ENCODE data around the gene RNF32.

RNF32 gene

GRCh38 chr7:156609010-156609877 lies 31.3 kb upstream of the RNF32 start:
- no peak for DNase-seq (ENCODE audit: low spot score)
- no peak for TF ChIP-seq CTCF (IDR thresholded peaks at IDR 0.05; ENCODE audit: extremely low read depth, missing control alignments)

- no peak for TF ChIP-seq CTCF (IDR thresholded peaks at IDR 0.05; ENCODE audit: extremely low read depth, missing control alignments)
- DNase-seq (ENCODE audit: low spot score): no peak
Measured at GRCh38 chr7:156610130-156610529, 30.4 kb upstream of the RNF32 start.

- no peak for DNase-seq (ENCODE audit: low spot score)
- TF ChIP-seq CTCF (IDR thresholded peaks at IDR 0.05; ENCODE audit: extremely low read depth, missing control alignments): no peak
Measured at GRCh38 chr7:156610601-156611000, 30.0 kb upstream of the RNF32 start.

GRCh38 chr7:156611014-156612010 lies 29.3 kb upstream of the RNF32 start:
- DNase-seq (ENCODE audit: low spot score): no peak
- TF ChIP-seq CTCF (IDR thresholded peaks at IDR 0.05; ENCODE audit: extremely low read depth, missing control alignments): no peak

- TF ChIP-seq CTCF (IDR thresholded peaks at IDR 0.05; ENCODE audit: extremely low read depth, missing control alignments): no peak
- DNase-seq (ENCODE audit: low spot score): no peak
Measured at GRCh38 chr7:156612930-156613329, 27.6 kb upstream of the RNF32 start.

GRCh38 chr7:156614434-156615264 lies 25.9 kb upstream of the RNF32 start:
- no peak for TF ChIP-seq CTCF (IDR thresholded peaks at IDR 0.05; ENCODE audit: extremely low read depth, missing control alignments)
- DNase-seq (ENCODE audit: low spot score): no peak

All from GM20000 (cell line).